ENCODE data around the gene PLA2G4B.

- TF ChIP-seq RAD21 (IDR thresholded peaks at IDR 0.05 in 1 of 2, conservative IDR thresholded peaks at IDR 0.05 in 1 of 2; ENCODE audit: low read depth in 2 of 2, low read length in 2 of 2): no peak
- TF ChIP-seq TCF12 (IDR thresholded peaks at IDR 0.05; ENCODE audit: low read depth, low read length): no peak
- no peak for TF ChIP-seq POLR2AphosphoS5 (IDR thresholded peaks at IDR 0.05; ENCODE audit: low read depth, low read length)
Observed at GRCh38 chr15:41823502-41823901, 15.1 kb upstream of the PLA2G4B start.
